OCI-LY1 (cell line): ENCODE data around the gene PPIE.

ENCODE experiments used
- EZH2 ChIP-seq: fragments of 200-600 bp; sonication (generic), shearing (Covaris generic); IDR thresholded peaks from 2 replicates; pipeline ENCODE4 v1.8.0; 2017; ENCODE audit warnings: borderline replicate concordance, mixed run types, mild to moderate bottlenecking, antibody characterized with exemption, low read length, moderate library complexity, mixed read lengths
- TF ChIP-seq, protein P1 (sequence below): fragments of 200-600 bp; sonication (generic), shearing (Covaris generic); IDR thresholded peaks from 2 replicates; pipeline ENCODE4 v1.5.1; 2017; ENCODE audit warnings: mild to moderate bottlenecking, antibody characterized with exemption, low read length, moderate library complexity, mixed read lengths

DNA sequence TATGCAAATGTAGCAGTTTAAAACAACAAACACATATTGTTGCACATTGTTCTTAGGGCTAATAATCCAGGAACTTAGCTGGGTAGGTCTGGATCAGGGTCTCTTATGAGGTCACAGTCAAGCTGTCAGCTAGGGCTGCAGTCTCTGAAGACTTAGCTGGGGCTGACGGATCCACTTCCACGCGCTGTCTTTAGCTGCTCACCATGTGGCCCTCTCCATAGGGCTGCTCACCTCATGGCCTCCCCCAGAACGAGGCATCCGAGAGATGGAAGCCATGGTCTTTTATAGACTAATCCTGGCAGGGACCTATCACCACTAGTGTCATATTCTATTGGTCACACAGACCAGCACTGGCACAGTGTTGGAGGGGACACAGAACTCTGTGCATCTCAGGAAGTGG lies 41.1 kb downstream of the PPIE start:
- TF ChIP-seq, protein P1, sequence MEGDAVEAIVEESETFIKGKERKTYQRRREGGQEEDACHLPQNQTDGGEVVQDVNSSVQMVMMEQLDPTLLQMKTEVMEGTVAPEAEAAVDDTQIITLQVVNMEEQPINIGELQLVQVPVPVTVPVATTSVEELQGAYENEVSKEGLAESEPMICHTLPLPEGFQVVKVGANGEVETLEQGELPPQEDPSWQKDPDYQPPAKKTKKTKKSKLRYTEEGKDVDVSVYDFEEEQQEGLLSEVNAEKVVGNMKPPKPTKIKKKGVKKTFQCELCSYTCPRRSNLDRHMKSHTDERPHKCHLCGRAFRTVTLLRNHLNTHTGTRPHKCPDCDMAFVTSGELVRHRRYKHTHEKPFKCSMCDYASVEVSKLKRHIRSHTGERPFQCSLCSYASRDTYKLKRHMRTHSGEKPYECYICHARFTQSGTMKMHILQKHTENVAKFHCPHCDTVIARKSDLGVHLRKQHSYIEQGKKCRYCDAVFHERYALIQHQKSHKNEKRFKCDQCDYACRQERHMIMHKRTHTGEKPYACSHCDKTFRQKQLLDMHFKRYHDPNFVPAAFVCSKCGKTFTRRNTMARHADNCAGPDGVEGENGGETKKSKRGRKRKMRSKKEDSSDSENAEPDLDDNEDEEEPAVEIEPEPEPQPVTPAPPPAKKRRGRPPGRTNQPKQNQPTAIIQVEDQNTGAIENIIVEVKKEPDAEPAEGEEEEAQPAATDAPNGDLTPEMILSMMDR: no peak
- TF ChIP-seq EZH2: no peak
